ENCODE measurements around the gene LYZL4. TPM values are rescaled to one million over a fixed set of nuclear protein-coding genes. Genes with fewer than 3 reads are reported as not detected.
A peak's percentile ranks its signal among the peaks of the same experiment; 100 is the strongest.

LYZL4 gene, protein sequence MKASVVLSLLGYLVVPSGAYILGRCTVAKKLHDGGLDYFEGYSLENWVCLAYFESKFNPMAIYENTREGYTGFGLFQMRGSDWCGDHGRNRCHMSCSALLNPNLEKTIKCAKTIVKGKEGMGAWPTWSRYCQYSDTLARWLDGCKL
- total RNA-seq (2016; rRNA removed; fragmentation: Illumina TruSeq; extraction: Trizol) (not detected in 2 replicates), polyA plus RNA-seq (2011; rRNA removed) (not detected in 2 replicates), polyA minus RNA-seq (2011; rRNA and poly(A)+ RNA removed; ENCODE audit: low replicate concordance) (not detected in 2 replicates), Bru-seq, nascent RNA (percentile 10 among the genes with signal in this experiment), BruChase-seq, experiment 1, labeled RNA remaining after a 6-hour chase (percentile 7 among the genes with signal in this experiment), BruChase-seq, experiment 2, labeled RNA remaining after a 2-hour chase (percentile 10 among the genes with signal in this experiment)
- not detected in 2 replicates for total RNA-seq (2016; cell fraction: cytosol; rRNA removed; fragmentation: Illumina TruSeq; extraction: Trizol; ENCODE audit: low read depth)
- total RNA-seq (2016; cell fraction: insoluble cytoplasmic fraction; rRNA removed; fragmentation: Illumina TruSeq; extraction: Trizol), result not detected in 2 replicates
- total RNA-seq (2016; cell fraction: membrane; rRNA removed; fragmentation: Illumina TruSeq; extraction: Trizol), result not detected in 2 replicates
- not detected in 2 replicates for total RNA-seq (2016; cell fraction: nucleus; rRNA removed; fragmentation: Illumina TruSeq; extraction: Trizol)
- 0.24 TPM in 1 of 2 replicates, not detected in the other for polyA plus RNA-seq (2011; cell fraction: cytosol; rRNA removed)
- not detected in 2 replicates for polyA plus RNA-seq (2011; cell fraction: nucleus; rRNA removed)
- polyA plus RNA-seq (2012), result not detected in 2 replicates
- polyA plus RNA-seq (2016; cell fraction: cytosol; fragmentation: Illumina TruSeq; extraction: Trizol; ENCODE audit: low read depth), result 0.12 TPM in 1 of 2 replicates, not detected in the other
- not detected in 2 replicates for polyA plus RNA-seq (2016; cell fraction: insoluble cytoplasmic fraction; fragmentation: Illumina TruSeq; extraction: Trizol; ENCODE audit: low read depth)
- polyA plus RNA-seq (2016; cell fraction: membrane; fragmentation: Illumina TruSeq; extraction: Trizol; ENCODE audit: low read depth), result 0.21 TPM in 1 of 2 replicates, not detected in the other
- polyA plus RNA-seq (2016; cell fraction: nucleus; fragmentation: Illumina TruSeq; extraction: Trizol; ENCODE audit: insufficient read depth, low read depth), result not detected in 2 replicates
- not detected in 2 replicates for polyA minus RNA-seq (2011; cell fraction: cytosol; rRNA and poly(A)+ RNA removed)
- not detected in 2 replicates for polyA minus RNA-seq (2011; cell fraction: nucleus; rRNA and poly(A)+ RNA removed)
- long read RNA-seq, experiment 1, result 0 reads
- long read RNA-seq, experiment 2, result 0 reads

DNA sequence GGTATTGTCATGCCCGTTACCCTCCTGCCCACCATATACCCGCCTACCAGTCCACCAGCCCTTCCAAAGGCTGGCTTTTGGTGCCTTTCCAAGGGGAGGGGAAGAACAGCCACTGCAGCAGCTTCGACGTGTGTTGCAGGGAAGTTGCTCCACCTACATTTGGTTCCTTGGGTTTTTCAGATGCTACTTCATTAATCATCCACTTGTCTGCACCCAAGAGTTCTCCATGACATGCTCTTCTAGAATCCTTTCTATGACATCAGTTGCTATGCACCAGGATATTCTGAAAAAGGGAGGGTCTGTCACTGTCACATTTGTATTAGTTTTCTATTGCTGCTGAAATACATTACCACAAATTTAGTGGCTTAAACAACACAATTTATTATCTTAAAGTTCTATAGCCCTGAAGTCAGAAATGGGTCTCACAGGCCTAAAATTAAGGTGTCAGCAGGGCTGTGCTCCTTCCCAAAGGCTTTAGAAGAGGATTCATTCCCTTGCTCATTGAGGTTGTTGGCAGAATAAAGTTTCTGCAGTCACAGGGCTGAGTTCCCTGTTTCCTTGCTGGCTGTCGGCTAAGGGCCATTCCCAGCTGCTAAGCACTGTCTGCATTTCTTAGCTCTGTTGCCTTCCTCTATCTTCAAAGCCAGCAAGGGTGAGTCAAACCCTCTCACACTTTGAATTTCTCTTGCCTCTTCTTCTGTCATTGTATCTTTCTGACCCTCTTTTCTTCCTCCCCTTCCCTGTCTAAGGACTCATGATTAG is at the start of gene LYZL4:
LYZL4 (minus strand) TSS at position 241 of the 762 bp plus-strand sequence. CDS start 3,359 bp downstream, outside the sequence.
- no peak within 1 kb of the TSS for H2AFZ ChIP-seq (ENCODE audit: low read length)
- no peak within 1 kb of the TSS for H3K9ac ChIP-seq (ENCODE audit: insufficient read depth, low read depth, low read length)
- H3K27ac ChIP-seq (ENCODE audit: extremely low read length, insufficient read depth, low read length), result no peak within 1 kb of the TSS
- POLR2A ChIA-PET, result no interaction called here
- intact Hi-C loops (cut with micrococcal nuclease; ENCODE audit: unreplicated experiment) (no loop called here), in situ Hi-C loops (cut with HindIII; ENCODE audit: extremely low pct_ligation_motif_present, low pct_unique_long_range_greater_than_20kb) (no loop called here)
- no peaks in the 10 kb centered on the region for H3K36me3 ChIP-seq (replicated peaks in 1 of 2; ENCODE audit: control insufficient read depth in 1 of 2, insufficient read depth in 2 of 2, low read length in 2 of 2)
- no peaks in the 10 kb centered on the region for H3K4me1 ChIP-seq (ENCODE audit: insufficient read depth, low read length)
- no peaks in the 10 kb centered on the region for H3K9me3 ChIP-seq (ENCODE audit: low read length)
- FAIRE-seq (no peak), ATAC-seq (no peak), DNase-seq (ENCODE audit: low spot score) (no peak)
- no peaks in the 10 kb centered on the region for H3K79me2 ChIP-seq (ENCODE audit: insufficient read depth, low read length)
- H3K27me3 ChIP-seq (ENCODE audit: control insufficient read depth in 1 of 2, insufficient read depth in 2 of 2, low read length in 2 of 2), result peaks cover 3 to 7% of the 10 kb centered on the region in 2 experiments; a peak in 3 of 5 replicates
- no peak within 1 kb of the TSS for H3K4me2 ChIP-seq (ENCODE audit: low read depth, low read length)
- 15% methylated on average over 5 of the region's 5 CpGs for WGBS (ENCODE audit: low lambda C conversion rate)
- BruUV-seq (replicated peaks), result no TSS peak
- CTCF ChIA-PET (ENCODE audit: low intra/inter-chr PET ratio, low total read pairs), result no interaction called here
- no peak within 1 kb of the TSS for H3K4me3 ChIP-seq (replicated peaks in 1 of 3; ENCODE audit: insufficient read depth in 1 of 3, low read depth in 2 of 3, low read length in 3 of 3)
- no peaks in the 10 kb centered on the region for H4K20me1 ChIP-seq (ENCODE audit: insufficient read depth, low read length)
- no peak for TF ChIP-seq HMGA1 (CRISPR knock-in tag; conservative IDR thresholded peaks at IDR 0.05)
- TF ChIP-seq FIP1L1 (IDR thresholded peaks at IDR 0.05; ENCODE audit: borderline replicate concordance, insufficient read depth, low read depth, low read length), result no peak
- TF ChIP-seq U2AF1 (optimal IDR thresholded peaks at IDR 0.05; ENCODE audit: low read depth, low read length), result no peak
- no peak for TF ChIP-seq MBNL3 (CRISPR knock-in tag; conservative IDR thresholded peaks at IDR 0.05)
- TF ChIP-seq ZNF251 (CRISPR knock-in tag; IDR thresholded peaks at IDR 0.05), result no peak
- TF ChIP-seq ZNF317 (CRISPR knock-in tag; IDR thresholded peaks at IDR 0.05), result no peak
- TF ChIP-seq AKAP8 (CRISPR knock-in tag; IDR thresholded peaks at IDR 0.05), result no peak
- TF ChIP-seq, protein P1, sequence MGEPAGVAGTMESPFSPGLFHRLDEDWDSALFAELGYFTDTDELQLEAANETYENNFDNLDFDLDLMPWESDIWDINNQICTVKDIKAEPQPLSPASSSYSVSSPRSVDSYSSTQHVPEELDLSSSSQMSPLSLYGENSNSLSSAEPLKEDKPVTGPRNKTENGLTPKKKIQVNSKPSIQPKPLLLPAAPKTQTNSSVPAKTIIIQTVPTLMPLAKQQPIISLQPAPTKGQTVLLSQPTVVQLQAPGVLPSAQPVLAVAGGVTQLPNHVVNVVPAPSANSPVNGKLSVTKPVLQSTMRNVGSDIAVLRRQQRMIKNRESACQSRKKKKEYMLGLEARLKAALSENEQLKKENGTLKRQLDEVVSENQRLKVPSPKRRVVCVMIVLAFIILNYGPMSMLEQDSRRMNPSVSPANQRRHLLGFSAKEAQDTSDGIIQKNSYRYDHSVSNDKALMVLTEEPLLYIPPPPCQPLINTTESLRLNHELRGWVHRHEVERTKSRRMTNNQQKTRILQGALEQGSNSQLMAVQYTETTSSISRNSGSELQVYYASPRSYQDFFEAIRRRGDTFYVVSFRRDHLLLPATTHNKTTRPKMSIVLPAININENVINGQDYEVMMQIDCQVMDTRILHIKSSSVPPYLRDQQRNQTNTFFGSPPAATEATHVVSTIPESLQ (CRISPR knock-in tag; conservative IDR thresholded peaks at IDR 0.05), result no peak
- TF ChIP-seq ZKSCAN5 (CRISPR knock-in tag; IDR thresholded peaks at IDR 0.05), result no peak
- TF ChIP-seq, protein P2, sequence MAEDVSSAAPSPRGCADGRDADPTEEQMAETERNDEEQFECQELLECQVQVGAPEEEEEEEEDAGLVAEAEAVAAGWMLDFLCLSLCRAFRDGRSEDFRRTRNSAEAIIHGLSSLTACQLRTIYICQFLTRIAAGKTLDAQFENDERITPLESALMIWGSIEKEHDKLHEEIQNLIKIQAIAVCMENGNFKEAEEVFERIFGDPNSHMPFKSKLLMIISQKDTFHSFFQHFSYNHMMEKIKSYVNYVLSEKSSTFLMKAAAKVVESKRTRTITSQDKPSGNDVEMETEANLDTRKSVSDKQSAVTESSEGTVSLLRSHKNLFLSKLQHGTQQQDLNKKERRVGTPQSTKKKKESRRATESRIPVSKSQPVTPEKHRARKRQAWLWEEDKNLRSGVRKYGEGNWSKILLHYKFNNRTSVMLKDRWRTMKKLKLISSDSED (CRISPR knock-in tag; IDR thresholded peaks at IDR 0.05), result no peak
- TF ChIP-seq ZNF451 (CRISPR knock-in tag; IDR thresholded peaks at IDR 0.05), result no peak
- TF ChIP-seq MTA1 (CRISPR knock-in tag; IDR thresholded peaks at IDR 0.05; ENCODE audit: borderline replicate concordance), result no peak
- no peak for TF ChIP-seq NFATC3 (CRISPR knock-in tag; IDR thresholded peaks at IDR 0.05)
- TF ChIP-seq ZFY (CRISPR knock-in tag; IDR thresholded peaks at IDR 0.05), result no peak
- TF ChIP-seq MYC (CRISPR knock-in tag; IDR thresholded peaks at IDR 0.05; ENCODE audit: borderline replicate concordance), result no peak
- TF ChIP-seq ZNF616 (CRISPR knock-in tag; IDR thresholded peaks at IDR 0.05; ENCODE audit: low read depth), result no peak
- TF ChIP-seq ZNF768 (CRISPR knock-in tag; IDR thresholded peaks at IDR 0.05), result no peak
- no peak for TF ChIP-seq ZSCAN30 (CRISPR knock-in tag; IDR thresholded peaks at IDR 0.05)

Measured in HepG2 (cell line).